HG02763 (cell line): ENCODE data around the gene ECSCR.
"Not testable (repeated sequence)": the region's sequence is repeated elsewhere in the genome, so short reads cannot be mapped to it uniquely, and the experiment has no call there.

Experiments used
- ATAC-seq: cut with Tn5 transposase; IDR thresholded peaks from one replicate; pipeline ENCODE4 v1.9.1; 2021; ENCODE audit warnings: mild to moderate bottlenecking, moderate library complexity; ENCODE audit not compliant: unreplicated experiment

ECSCR gene

GRCh38 chr5:139462586-139463276, at the start of gene ECSCR:
TSS of gene ECSCR (minus strand) at chr5:139462743. CDS start at chr5:139462670, 73 bp downstream.
- no peak for ATAC-seq

- not testable (repeated sequence) for ATAC-seq
These were observed 42.2 kb upstream of the ECSCR start for GRCh38 chr5:139504722-139505121.

GRCh38 chr5:139503879-139504278, 41.3 kb upstream of the ECSCR start:
- not testable (repeated sequence) for ATAC-seq

GRCh38 chr5:139503036-139503817, 40.7 kb upstream of the ECSCR start:
- not testable (repeated sequence) for ATAC-seq

- ATAC-seq = no peak
These were observed 38.8 kb upstream of the ECSCR start for GRCh38 chr5:139501381-139501780.

GRCh38 chr5:139495638-139496435, 33.3 kb upstream of the ECSCR start:
- no peak for ATAC-seq

GRCh38 chr5:139494832-139495231, 32.3 kb upstream of the ECSCR start:
- ATAC-seq = no peak

GRCh38 chr5:139494256-139494655, 31.7 kb upstream of the ECSCR start:
- ATAC-seq = no peak

- ATAC-seq = no peak
These were observed 30.2 kb upstream of the ECSCR start for GRCh38 chr5:139492700-139493192.

GRCh38 chr5:139488260-139488659, 25.7 kb upstream of the ECSCR start:
- no peak for ATAC-seq

GRCh38 chr5:139486201-139486600, 23.7 kb upstream of the ECSCR start:
- no peak for ATAC-seq

- ATAC-seq = not testable (repeated sequence)
These were observed 20.3 kb upstream of the ECSCR start for GRCh38 chr5:139482890-139483208.

GRCh38 chr5:139482050-139482889, 19.7 kb upstream of the ECSCR start, which contains the start of gene STING1:
TSS of gene STING1 (minus strand) at chr5:139482758. CDS start at chr5:139481704, 1,054 bp downstream.
- no peak for ATAC-seq

- ATAC-seq = no peak
These were observed 19.1 kb upstream of the ECSCR start for GRCh38 chr5:139481580-139482049.

GRCh38 chr5:139481122-139481533, 18.6 kb upstream of the ECSCR start:
- ATAC-seq = no peak

- ATAC-seq = not testable (repeated sequence)
These were observed 17.2 kb upstream of the ECSCR start for GRCh38 chr5:139479729-139480128.

- ATAC-seq = not testable (repeated sequence)
These were observed 16.3 kb upstream of the ECSCR start for GRCh38 chr5:139478657-139479423.

GRCh38 chr5:139475865-139476617, 13.5 kb upstream of the ECSCR start:
- ATAC-seq = no peak
